Inflammatory macrophage treated with lipopolysaccharide for 1 hour (primary cell): ENCODE data around the gene TMA7B.
"Not testable (repeated sequence)": the region's sequence is repeated elsewhere in the genome, so short reads cannot be mapped to it uniquely, and the experiment has no call there.

ENCODE experiments used
- DNase-seq, 2 donors: peaks; one replicate each; pipeline ENCODE4 v3.0.0-alpha.2; 2020 to 2022

TMA7B gene

GRCh38 chr22:39985383-39986035 lies 25.3 kb downstream of the TMA7B start:
- no peak for DNase-seq

- DNase-seq: no peak
Observed at GRCh38 chr22:39988386-39989114, 28.4 kb downstream of the TMA7B start.

- DNase-seq: no peak
Observed at GRCh38 chr22:39989633-39990032, 29.4 kb downstream of the TMA7B start.

DNA sequence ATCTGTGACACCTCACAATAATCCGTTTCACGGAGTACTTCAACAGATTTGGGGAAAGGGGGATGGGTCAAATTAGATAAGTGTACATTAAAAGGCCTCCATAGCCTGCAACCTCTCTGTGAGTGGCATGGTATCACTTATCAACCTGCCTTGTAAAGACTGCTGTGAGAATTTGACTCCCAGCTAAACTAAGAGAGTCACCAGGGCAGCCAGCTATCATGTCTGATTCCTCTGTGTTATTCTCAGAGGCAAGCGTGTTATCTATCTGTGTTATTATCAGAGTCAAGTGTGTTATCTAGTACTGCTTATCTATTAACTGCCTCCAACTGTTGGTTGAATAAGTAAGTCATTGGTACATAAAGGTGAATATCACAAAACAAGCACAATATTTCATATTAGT lies 30.5 kb downstream of the TMA7B start:
- DNase-seq: no peak

- no peak for DNase-seq
Observed at GRCh38 chr22:39991159-39991860, 31.1 kb downstream of the TMA7B start.

GRCh38 chr22:39992088-39992826 lies 32.1 kb downstream of the TMA7B start:
- DNase-seq: no peak

GRCh38 chr22:39992894-39993293 lies 32.7 kb downstream of the TMA7B start:
- not testable (repeated sequence) for DNase-seq

- peak in 1 of 2 donors; percentile 22 for DNase-seq
Observed at GRCh38 chr22:39994041-39994565, 33.9 kb downstream of the TMA7B start.

GRCh38 chr22:39994566-39995392 lies 34.6 kb downstream of the TMA7B start, which contains the start of gene FAM83F:
Gene FAM83F (plus strand): TSS chr22:39994954. CDS start chr22:39995043, 89 bp downstream.
- peak; percentile 7 to 14 for DNase-seq

DNA sequence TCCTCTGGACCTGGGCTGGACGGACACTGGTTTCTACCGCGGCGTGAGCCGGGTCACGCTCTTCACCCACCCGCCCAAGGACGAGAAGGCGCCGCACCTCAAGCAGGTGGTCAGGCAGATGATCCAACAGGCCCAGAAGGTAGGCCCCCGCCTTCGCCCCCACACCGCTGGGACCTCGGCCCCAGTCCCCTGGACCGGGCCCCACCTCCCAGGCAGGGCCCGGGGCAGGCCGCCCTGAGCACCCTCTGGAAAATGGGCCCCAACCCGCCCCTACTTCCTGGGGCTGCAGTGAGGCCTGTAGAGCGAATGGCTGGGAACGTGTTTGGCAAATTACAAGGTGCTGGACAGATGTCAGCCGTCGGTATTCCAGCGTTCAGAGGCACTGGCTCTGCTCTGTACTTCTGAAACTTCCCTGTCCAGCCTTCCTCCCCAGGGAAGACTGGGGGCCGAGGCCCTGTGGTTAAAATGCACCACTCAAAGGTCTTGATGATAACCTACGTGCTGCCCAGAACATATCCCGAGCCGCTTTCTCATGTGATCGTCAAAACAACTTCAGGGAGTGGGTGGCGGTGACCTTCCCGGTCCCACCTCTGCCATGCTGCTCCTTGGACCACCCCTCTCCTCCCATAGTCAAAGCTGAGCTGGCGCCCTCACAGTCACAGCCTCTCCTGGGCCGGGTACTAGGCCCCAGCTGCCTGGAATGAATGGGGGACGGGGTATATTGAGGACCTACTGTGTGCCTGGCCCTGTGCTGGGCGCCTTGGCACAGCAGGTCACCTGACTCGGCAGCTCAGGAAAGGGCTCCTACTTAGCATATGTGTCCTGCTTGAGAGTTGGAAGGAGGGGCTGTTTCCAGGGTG lies 35.4 kb downstream of the TMA7B start:
- DNase-seq: no peak

GRCh38 chr22:39996732-39997131 lies 36.5 kb downstream of the TMA7B start:
- DNase-seq: no peak

- DNase-seq: no peak
Observed at GRCh38 chr22:39997421-39997820, 37.2 kb downstream of the TMA7B start.

DNA sequence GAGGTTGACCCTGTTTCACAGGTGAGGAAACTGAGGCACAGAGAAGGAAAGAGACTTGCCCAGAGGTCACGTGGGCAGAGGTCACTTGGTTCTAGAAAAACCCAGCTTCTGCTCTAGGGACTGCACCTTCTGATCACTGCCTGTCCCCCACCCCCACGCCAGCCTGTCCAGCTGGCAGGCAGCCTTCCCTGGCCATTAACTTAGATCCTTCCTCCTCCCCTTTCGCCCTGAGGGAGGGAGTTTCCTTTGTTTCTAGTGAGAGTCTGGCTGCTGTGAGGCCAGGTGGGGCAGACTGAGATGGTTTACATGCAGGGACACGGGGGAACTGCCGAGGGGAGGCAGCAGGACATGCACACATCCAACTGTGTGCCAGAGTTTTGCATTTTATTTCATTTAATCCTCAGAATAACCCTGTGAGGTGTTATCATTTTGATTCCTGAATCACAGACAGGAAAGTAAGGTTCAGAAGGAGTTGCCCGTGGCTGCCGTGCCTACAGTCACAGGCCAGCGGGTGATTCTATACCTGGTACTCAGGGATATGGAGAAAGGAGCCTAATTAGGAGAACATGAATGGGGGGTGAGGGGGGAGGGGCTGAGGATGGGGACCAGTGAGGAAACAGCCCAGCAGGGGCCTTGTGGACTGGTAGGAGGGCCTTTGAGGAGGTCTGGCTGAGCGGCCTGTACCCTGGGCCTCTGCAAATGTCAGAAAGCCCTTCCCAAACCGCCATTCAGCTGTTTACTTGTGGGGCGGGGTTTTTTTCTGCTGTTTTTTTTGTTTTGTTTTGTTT lies 37.9 kb downstream of the TMA7B start:
- DNase-seq: peak in 1 of 2 donors; percentile 12

- no peak for DNase-seq
Observed at GRCh38 chr22:39999144-39999757, 39.1 kb downstream of the TMA7B start.

DNA sequence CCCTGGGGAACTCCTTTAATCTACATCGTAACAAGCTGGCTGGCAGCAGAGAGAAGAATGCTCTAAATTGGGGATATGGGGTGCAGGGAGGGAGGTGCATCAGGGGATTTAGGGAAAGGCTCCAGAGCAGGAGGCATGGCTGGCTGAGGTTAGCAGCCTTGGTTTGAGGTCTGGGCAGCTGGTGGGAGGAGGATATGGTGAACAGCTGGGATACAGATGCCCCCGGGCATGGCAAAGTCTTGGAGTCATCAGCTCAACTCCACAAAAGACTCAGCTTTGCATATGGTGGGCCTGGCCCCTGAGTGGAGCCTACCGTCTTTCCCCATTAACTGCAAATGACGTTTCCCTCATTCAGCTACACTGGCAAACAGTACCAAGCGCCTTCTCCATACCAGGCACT lies 40.0 kb downstream of the TMA7B start:
- DNase-seq: no peak

- no peak for DNase-seq
Observed at GRCh38 chr22:40001106-40001505, 40.9 kb downstream of the TMA7B start.

GRCh38 chr22:40001800-40002577 lies 41.8 kb downstream of the TMA7B start:
- no peak for DNase-seq

DNA sequence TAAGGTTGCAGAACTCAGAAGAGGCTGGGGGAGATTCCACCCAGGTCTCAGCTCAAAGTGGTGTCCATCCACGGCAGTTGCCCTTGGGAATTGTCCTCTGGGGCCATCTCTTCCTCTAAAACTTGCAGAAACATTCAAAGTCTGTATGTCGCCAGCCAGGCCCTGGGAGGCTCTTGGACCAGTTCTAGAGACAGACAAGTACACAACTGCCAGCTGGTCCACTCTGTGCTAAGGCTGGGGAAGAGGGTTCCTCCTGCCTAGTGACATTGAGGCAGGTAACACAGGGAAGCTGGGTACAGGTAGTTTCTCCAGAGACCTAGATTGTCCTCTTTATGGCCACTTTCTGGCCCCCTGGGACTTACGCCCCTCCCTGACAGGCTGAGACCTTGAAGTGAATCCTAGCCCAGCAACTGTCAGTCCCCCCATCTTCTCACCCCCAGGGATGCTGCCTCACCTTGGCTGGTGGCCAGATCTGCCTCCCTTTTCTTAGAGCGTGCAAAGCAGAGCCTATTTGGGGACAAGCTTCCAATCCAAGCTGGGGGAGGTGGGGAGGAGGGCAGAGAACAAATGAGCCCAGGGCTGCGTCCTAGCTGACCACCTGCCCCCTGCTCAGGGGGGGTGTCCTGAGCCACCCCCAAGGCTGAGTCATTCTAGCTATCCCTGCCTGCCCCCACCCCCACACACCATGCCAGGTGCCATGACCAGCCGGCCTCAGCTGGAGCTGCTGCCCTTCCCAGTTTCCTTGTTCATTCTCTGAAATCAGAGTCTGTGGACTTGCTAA lies 42.9 kb downstream of the TMA7B start:
- DNase-seq: no peak
